Lung microvascular endothelial cell (primary cell): Measurements from ENCODE around the gene TUFM. TPM values are rescaled to one million over a fixed set of nuclear protein-coding genes. Genes with fewer than 3 reads are reported as not detected.
"Not testable (repeated sequence)": the region's sequence is repeated elsewhere in the genome, so short reads cannot be mapped to it uniquely, and the experiment has no call there.

ENCODE experiments used
- DNase-seq, 2 donors: peaks; one replicate each; pipeline versions ENCODE4 v3.0.0 to v3.0.0-alpha.2; 2010; ENCODE audit warnings: low read depth in 2 of 2
- total RNA-seq: library from RNA; depleted of rRNA; stranded (reverse); fragments of >200 nt; gene quantifications from 2 replicates; pipeline ENCODE4 v1.2.1, GENCODE V29; 2014

TUFM gene
- total RNA-seq, 1 donor from 2014 or later = 88.9 TPM

DNA sequence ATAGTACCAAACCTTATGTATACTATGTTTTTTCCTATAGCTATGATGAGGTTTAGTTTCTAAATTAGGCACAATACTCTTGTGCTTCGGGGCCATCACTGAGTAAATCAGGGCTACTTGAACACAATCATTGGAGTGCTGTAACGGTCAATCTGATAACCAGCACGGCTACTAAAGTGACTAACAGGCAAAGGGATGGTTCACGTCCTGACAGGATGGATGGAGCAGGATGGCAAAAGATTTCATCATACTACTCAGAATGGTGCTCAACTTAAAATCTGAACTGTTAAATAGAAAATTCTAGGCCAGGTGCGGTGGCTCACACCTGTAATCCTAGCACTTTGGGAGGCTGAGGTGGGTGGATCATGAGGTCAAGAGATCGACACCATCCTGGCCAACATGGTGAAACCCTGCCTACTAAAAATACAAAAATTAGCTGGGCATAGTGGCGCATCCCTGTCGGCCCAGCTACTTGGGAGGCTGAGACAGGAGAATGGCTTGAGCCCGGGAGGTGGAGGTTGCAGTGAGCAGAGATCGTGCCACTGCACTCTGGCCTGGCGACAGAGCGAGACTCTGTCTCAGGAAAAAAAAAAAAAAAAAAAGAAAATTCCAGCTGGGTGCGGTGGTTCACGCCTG is 7.0 kb downstream of the TUFM start:
- no peak for DNase-seq

GRCh38 chr16:28838558-28838918 is 7.6 kb downstream of the TUFM start:
- DNase-seq = no peak

GRCh38 chr16:28837672-28838557 is 8.2 kb downstream of the TUFM start:
- DNase-seq = no peak

- DNase-seq = no peak
Measured at GRCh38 chr16:28836761-28837064, 9.4 kb downstream of the TUFM start.

- DNase-seq = no peak
Measured at GRCh38 chr16:28835864-28836760, 10.0 kb downstream of the TUFM start.

DNA sequence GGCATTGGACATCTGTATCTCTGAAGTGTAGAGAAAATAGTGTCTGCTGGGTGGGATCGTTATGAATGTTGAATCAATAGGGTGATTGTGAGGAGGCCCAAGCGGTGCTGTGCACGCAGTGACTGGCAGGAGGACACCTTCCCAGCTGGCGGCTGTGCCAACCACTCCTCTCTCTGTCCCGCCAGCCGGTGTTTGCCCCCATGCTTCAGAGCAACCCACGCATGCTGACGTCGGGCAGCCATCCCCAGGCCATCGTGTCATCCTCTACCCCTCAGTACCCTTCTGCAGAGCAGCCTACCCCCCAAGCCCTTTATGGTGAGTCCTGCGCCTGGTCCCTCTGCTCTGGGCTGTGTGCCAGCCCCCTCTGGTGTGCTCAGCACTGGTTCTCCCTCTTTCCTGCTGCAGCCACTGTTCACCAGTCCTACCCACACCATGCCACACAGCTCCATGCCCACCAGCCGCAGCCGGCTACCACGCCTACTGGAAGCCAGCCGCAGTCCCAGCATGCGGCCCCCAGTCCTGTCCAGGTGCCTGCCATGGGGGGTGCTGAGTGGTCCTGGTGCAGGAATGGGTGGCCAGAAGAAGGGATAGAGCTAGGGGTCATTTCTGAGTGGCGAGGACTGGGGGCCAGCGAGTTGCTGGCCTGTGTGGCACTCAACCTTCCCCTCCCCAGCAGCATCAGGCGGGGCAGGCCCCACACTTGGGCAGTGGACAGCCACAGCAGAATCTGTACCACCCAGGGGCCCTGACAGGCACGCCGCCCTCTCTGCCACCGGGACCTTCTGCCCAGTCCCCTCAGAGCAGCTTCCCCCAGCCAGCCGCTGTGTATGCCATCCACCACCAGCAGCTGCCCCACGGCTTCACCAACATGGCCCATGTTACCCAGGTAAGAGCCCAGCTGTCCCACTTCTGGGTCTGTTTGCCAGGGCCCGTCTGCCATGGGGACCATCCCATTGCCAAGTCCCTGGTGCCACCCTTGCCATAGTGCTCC is 11.0 kb downstream of the TUFM start:
- no peak for DNase-seq

DNA sequence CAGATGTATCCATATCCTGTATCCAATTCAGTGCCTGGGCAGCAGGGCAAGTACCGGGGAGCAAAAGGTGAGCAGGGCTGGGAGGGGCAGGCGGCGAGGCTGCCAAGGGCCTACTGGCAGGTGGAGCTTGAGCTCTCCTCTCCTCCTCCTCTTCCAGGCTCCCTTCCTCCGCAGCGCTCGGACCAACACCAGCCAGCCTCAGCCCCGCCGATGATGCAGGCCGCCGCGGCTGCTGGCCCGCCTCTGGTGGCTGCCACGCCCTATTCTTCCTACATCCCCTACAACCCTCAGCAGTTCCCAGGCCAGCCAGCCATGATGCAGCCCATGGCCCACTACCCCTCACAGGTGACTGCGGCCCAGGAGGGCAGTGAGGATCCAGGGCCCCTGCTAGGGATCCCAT is 11.8 kb downstream of the TUFM start:
- no peak for DNase-seq

DNA sequence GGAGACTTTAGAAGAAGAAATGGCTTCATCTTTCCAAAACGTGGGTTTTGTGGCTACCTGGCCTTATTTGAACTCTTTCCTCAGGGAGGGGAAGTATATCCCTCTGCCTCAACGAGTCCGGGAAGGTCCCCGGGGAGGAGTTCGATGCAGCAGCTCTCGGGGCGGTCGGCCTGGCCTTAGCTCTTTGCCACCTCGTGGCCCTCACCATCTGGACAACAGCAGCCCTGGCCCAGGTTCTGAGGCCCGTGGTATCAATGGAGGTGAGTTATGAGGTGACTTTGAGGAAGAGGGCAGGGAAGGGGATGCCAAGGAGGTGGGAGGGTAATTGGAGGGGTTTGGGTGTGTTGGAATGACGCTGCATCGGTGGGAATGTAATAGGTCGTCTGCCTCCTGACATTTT is 15.6 kb downstream of the TUFM start:
- DNase-seq = no peak

DNA sequence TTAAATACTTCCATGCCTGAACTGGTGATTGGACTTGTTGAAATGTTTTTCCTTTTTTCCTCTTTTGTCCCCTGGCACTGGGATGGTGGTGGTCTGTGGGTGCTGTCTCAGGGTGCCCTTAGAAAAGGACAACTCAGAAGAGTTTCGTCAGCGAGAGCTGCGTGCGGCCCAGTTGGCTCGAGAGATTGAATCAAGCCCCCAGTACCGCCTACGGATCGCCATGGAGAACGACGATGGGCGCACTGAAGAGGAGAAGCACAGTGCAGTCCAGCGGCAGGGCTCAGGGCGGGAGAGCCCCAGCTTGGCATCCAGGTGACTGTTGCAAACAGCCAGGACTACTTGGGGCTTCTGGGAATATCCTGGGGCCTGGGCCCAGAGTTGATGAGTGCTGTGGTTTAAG is 16.4 kb downstream of the TUFM start:
- no peak for DNase-seq

- peak; percentile 62 to 72 for DNase-seq
Measured at GRCh38 chr16:28826141-28826540, 20.0 kb downstream of the TUFM start.

DNA sequence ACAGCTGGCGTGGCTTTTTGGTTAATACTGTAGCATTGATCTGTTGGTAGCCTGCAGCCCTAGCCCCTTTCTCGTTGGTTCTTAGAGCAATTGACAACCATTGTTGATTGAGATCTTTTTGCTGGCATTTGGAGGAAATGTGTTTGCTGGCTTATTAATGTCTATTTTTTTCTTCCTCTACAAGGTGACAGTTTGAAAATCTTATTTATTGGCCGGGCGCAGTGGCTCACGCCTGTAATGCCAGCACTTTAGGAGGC is 21.5 kb downstream of the TUFM start:
- DNase-seq = no peak

GRCh38 chr16:28823873-28824716 is 22.1 kb downstream of the TUFM start:
- DNase-seq = peak; percentile 99

GRCh38 chr16:28823291-28823872 is 22.8 kb downstream of the TUFM start:
- no peak for DNase-seq

GRCh38 chr16:28822520-28823290 is 23.4 kb downstream of the TUFM start, which contains the start of gene ATXN2L:
TSS of gene ATXN2L (plus strand) at chr16:28822999. CDS start at chr16:28823260, 261 bp downstream.
- DNase-seq = peak; percentile 97 to 98

- peak in 1 of 2 donors; percentile 14 for DNase-seq
Measured at GRCh38 chr16:28821874-28822519, 24.2 kb downstream of the TUFM start.

GRCh38 chr16:28820546-28820945 is 25.6 kb downstream of the TUFM start:
- DNase-seq = not testable (repeated sequence)

GRCh38 chr16:28820016-28820415 is 26.1 kb downstream of the TUFM start:
- no peak for DNase-seq

DNA sequence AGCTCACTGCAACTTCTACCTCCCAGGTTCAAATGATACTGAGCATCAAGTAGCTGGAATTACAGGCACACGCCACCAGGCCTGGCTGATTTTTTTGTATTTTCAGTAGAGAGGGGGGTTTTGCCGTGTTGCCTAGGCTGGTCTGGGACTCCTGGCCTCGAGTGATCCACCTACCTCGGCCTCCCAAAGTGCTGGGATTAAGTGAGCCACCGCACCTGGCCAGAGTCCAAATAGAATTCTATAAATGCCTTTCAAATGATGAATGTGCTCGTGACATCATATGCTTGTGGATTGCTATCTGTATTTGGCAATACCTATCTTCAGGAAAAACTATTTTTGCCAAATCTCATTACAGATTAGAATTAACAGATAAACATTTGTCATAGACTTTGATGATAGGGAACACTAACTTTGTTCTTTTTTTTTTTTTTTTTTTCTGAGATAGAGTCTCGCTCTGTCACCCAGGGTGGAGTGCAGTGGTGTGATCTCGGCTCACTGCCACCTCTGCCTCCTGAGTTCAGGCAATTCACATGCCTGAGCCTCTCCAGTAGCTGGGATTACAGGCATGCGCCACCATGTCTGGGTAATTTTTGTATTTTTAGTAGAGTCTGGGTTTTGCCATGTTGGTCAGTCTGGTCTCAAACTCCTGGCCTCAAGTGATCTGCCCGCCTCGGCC is 38.6 kb downstream of the TUFM start:
- not testable (repeated sequence) for DNase-seq
